ENCODE data around the gene TRAPPC2L. TPM values are rescaled to one million over a fixed set of nuclear protein-coding genes. Genes with fewer than 3 reads are reported as not detected.
"Not testable (repeated sequence)": the region's sequence is repeated elsewhere in the genome, so short reads cannot be mapped to it uniquely, and the experiment has no call there.

Gene TRAPPC2L
- total RNA-seq, 1 experiment from 2014 or later, result 35.6 TPM

GRCh38 chr16:88815901-88816589 is 40.9 kb upstream of the TRAPPC2L start:
- no peaks in the 10 kb centered on the region for H3K27me3 ChIP-seq
- no peak for DNase-seq
- peaks cover 1% of the 10 kb centered on the region for H3K36me3 ChIP-seq
- no peak overlapping the region for H3K4me3 ChIP-seq
- H3K9me3 ChIP-seq, result no peaks in the 10 kb centered on the region

GRCh38 chr16:88816736-88817535 is 40.0 kb upstream of the TRAPPC2L start:
- H3K36me3 ChIP-seq, result no peaks in the 10 kb centered on the region
- DNase-seq, result no peak
- H3K4me3 ChIP-seq, result no peak overlapping the region
- H3K9me3 ChIP-seq, result no peaks in the 10 kb centered on the region
- no peaks in the 10 kb centered on the region for H3K27me3 ChIP-seq

- Histone ChIP-seq H3K9me3 (no peaks in the 10 kb centered on the region), H3K4me3 (no peak overlapping the region), H3K36me3 (no peaks in the 10 kb centered on the region), H3K27me3 (no peaks in the 10 kb centered on the region)
- DNase-seq, result no peak
Measured at GRCh38 chr16:88817785-88818574, 38.9 kb upstream of the TRAPPC2L start.

- Histone ChIP-seq H3K27me3 (no peaks in the 10 kb centered on the region), H3K4me3 (no peak overlapping the region), H3K9me3 (no peaks in the 10 kb centered on the region), H3K36me3 (no peaks in the 10 kb centered on the region)
- no peak for DNase-seq
Measured at GRCh38 chr16:88818575-88818874, 38.4 kb upstream of the TRAPPC2L start.

- no peak overlapping the region for H3K4me3 ChIP-seq
- H3K27me3 ChIP-seq, result no peaks in the 10 kb centered on the region
- DNase-seq, result no peak
- H3K9me3 ChIP-seq, result no peaks in the 10 kb centered on the region
- H3K36me3 ChIP-seq, result no peaks in the 10 kb centered on the region
Measured at GRCh38 chr16:88819126-88819525, 37.8 kb upstream of the TRAPPC2L start.

GRCh38 chr16:88820385-88821025 is 36.4 kb upstream of the TRAPPC2L start:
- H3K27me3 ChIP-seq, result no peaks in the 10 kb centered on the region
- no peaks in the 10 kb centered on the region for H3K9me3 ChIP-seq
- no peak overlapping the region for H3K4me3 ChIP-seq
- H3K36me3 ChIP-seq, result no peaks in the 10 kb centered on the region
- no peak for DNase-seq

- Histone ChIP-seq H3K4me3 (no peak overlapping the region), H3K36me3 (no peaks in the 10 kb centered on the region), H3K9me3 (no peaks in the 10 kb centered on the region), H3K27me3 (no peaks in the 10 kb centered on the region)
- no peak for DNase-seq
Measured at GRCh38 chr16:88821168-88821850, 35.6 kb upstream of the TRAPPC2L start.

GRCh38 chr16:88822281-88823040 is 34.5 kb upstream of the TRAPPC2L start:
- H3K4me3 ChIP-seq, result no peak overlapping the region
- H3K36me3 ChIP-seq, result no peaks in the 10 kb centered on the region
- H3K9me3 ChIP-seq, result no peaks in the 10 kb centered on the region
- no peaks in the 10 kb centered on the region for H3K27me3 ChIP-seq
- DNase-seq, result no peak

GRCh38 chr16:88823646-88824045 is 33.3 kb upstream of the TRAPPC2L start:
- H3K9me3 ChIP-seq, H3K4me3 ChIP-seq: not testable (repeated sequence)

GRCh38 chr16:88824256-88825077 is 32.5 kb upstream of the TRAPPC2L start:
- no peaks in the 10 kb centered on the region for H3K9me3 ChIP-seq
- H3K27me3 ChIP-seq, result no peaks in the 10 kb centered on the region
- DNase-seq, result no peak
- no peaks in the 10 kb centered on the region for H3K36me3 ChIP-seq
- no peak overlapping the region for H3K4me3 ChIP-seq

More at GRCh38 chr16:88823646-88824045, 33.3 kb upstream of the TRAPPC2L start:
- not testable (repeated sequence) for H3K27me3 ChIP-seq, H3K36me3 ChIP-seq, DNase-seq

GRCh38 chr16:88825146-88825545 is 31.8 kb upstream of the TRAPPC2L start:
- Histone ChIP-seq H3K9me3 (no peaks in the 10 kb centered on the region), H3K36me3 (no peaks in the 10 kb centered on the region), H3K27me3 (no peaks in the 10 kb centered on the region), H3K4me3 (no peak overlapping the region)
- no peak for DNase-seq

GRCh38 chr16:88826070-88826840 is 30.7 kb upstream of the TRAPPC2L start:
- no peaks in the 10 kb centered on the region for H3K36me3 ChIP-seq
- H3K4me3 ChIP-seq, result no peak overlapping the region
- DNase-seq, result no peak
- H3K27me3 ChIP-seq, result no peaks in the 10 kb centered on the region
- no peaks in the 10 kb centered on the region for H3K9me3 ChIP-seq

- no peak for DNase-seq
- Histone ChIP-seq H3K9me3 (no peaks in the 10 kb centered on the region), H3K36me3 (no peaks in the 10 kb centered on the region), H3K27me3 (no peaks in the 10 kb centered on the region), H3K4me3 (no peak overlapping the region)
Measured at GRCh38 chr16:88827727-88828126, 29.2 kb upstream of the TRAPPC2L start.

GRCh38 chr16:88828711-88829110 is 28.2 kb upstream of the TRAPPC2L start:
- DNase-seq, result no peak
- Histone ChIP-seq H3K27me3 (no peaks in the 10 kb centered on the region), H3K4me3 (no peak overlapping the region), H3K9me3 (no peaks in the 10 kb centered on the region), H3K36me3 (no peaks in the 10 kb centered on the region)

All from MG63 (cell line).